HEK293 (cell line): ENCODE results near the gene PPP1R1C.

Experiments used
- CTCF ChIA-PET: fragments of 350-600 bp; formaldehyde crosslinking; extraction: SDS; loops from one replicate; lab custom pipeline; 2021; ENCODE audit warnings: antibody characterized with exemption; lab: Yijun Ruan, JAX
- POLR2A ChIA-PET: fragments of 300-600 bp; formaldehyde crosslinking; extraction: SDS; loops from one replicate; lab custom pipeline; 2020; ENCODE audit warnings: antibody characterized with exemption, inconsistent platforms; lab: Yijun Ruan, JAX
- H3K27ac ChIP-seq: fragments of 200-500 bp; sonication (Bioruptor generic); 2 replicates; pipeline ENCODE4 v1.5.1; 2014; ENCODE audit warnings: low read depth, low read length, control low read depth, inconsistent platforms; ENCODE audit errors: extremely low read depth
- H3K36me3 ChIP-seq, 2 experiments: fragments of 200-500 bp in 1 of 2; sonication (Bioruptor generic) in 1 of 2; 1 replicate in 1 of 2; 2 replicates in 1 of 2; pipeline ENCODE4 v1.5.1; 2014 to 2017; ENCODE audit warnings: inconsistent platforms in 2 of 2, low read length in 2 of 2; ENCODE audit not compliant: control insufficient read depth in 2 of 2, insufficient read depth in 1 of 2
- H3K4me1 ChIP-seq: fragments of 200-500 bp; sonication (Bioruptor generic); 2 replicates; pipeline ENCODE4 v1.5.1; 2014; ENCODE audit warnings: mild to moderate bottlenecking, low read length, inconsistent platforms; ENCODE audit not compliant: control insufficient read depth, insufficient read depth
- H3K4me3 ChIP-seq: 2 replicates; pipeline ENCODE4 v1.5.1; 2011; ENCODE audit warnings: low read depth, mild to moderate bottlenecking, control low read depth, low read length, moderate library complexity
- H3K9me3 ChIP-seq: fragments of 200-500 bp; sonication (Bioruptor generic); 2 replicates; pipeline ENCODE4 v1.5.1; 2014; ENCODE audit warnings: low read depth, low read length, inconsistent platforms; ENCODE audit not compliant: control insufficient read depth, insufficient read depth
- ATF2 ChIP-seq: fragments of 450-650 bp; formaldehyde crosslinking; IDR thresholded peaks from 2 replicates; pipeline ENCODE4 v1.5.1; 2016; ENCODE audit warnings: missing biosample characterization, missing genetic modification characterization, low read depth
- GLIS2 ChIP-seq: fragments of 450-650 bp; formaldehyde crosslinking; IDR thresholded peaks from 2 replicates; pipeline ENCODE4 v1.5.1; 2016; ENCODE audit warnings: missing biosample characterization, missing genetic modification characterization
- OSR2 ChIP-seq: fragments of 450-650 bp; formaldehyde crosslinking; IDR thresholded peaks from 2 replicates; pipeline ENCODE4 v1.5.1; 2016; ENCODE audit warnings: missing biosample characterization, missing genetic modification characterization
- SETDB1 ChIP-seq: IDR thresholded peaks from one replicate; pipeline ENCODE4 v1.6.1; 2017; ENCODE audit warnings: mild to moderate bottlenecking, low read length, moderate library complexity, mixed read lengths; ENCODE audit not compliant: insufficient read length
- TCF7L2 ChIP-seq: IDR thresholded peaks from 2 replicates; pipeline ENCODE4 v1.6.1; 2011; ENCODE audit warnings: low read depth, mild to moderate bottlenecking, inconsistent platforms, low read length, moderate library complexity, borderline replicate concordance
- YY2 ChIP-seq: fragments of 450-650 bp; formaldehyde crosslinking; IDR thresholded peaks from 2 replicates; pipeline ENCODE4 v1.5.1; 2016; ENCODE audit warnings: missing biosample characterization, missing genetic modification characterization
- ZBTB6 ChIP-seq: fragments of 450-650 bp; formaldehyde crosslinking; IDR thresholded peaks from 2 replicates; pipeline ENCODE4 v1.5.1; 2017; ENCODE audit warnings: missing biosample characterization, missing genetic modification characterization
- ZBTB7A ChIP-seq: fragments of 450-650 bp; formaldehyde crosslinking; IDR thresholded peaks from 2 replicates; pipeline ENCODE4 v1.5.1; 2016; ENCODE audit warnings: low read depth, missing biosample characterization, missing genetic modification characterization
- ZFP3 ChIP-seq: fragments of 450-650 bp; formaldehyde crosslinking; IDR thresholded peaks from 2 replicates; pipeline ENCODE4 v1.5.1; 2016; ENCODE audit warnings: low read depth, missing biosample characterization, missing genetic modification characterization
- ZNF10 ChIP-seq: fragments of 450-650 bp; formaldehyde crosslinking; IDR thresholded peaks from 2 replicates; pipeline ENCODE4 v1.5.1; 2017; ENCODE audit warnings: missing biosample characterization, missing genetic modification characterization
- ZNF112 ChIP-seq: fragments of 450-650 bp; formaldehyde crosslinking; IDR thresholded peaks from 2 replicates; pipeline ENCODE4 v1.5.0; 2017; ENCODE audit warnings: missing biosample characterization, missing genetic modification characterization
- ZNF140 ChIP-seq: fragments of 450-650 bp; formaldehyde crosslinking; IDR thresholded peaks from 2 replicates; pipeline ENCODE4 v1.5.1; 2016; ENCODE audit warnings: missing biosample characterization, missing genetic modification characterization
- ZNF354C ChIP-seq: fragments of 450-650 bp; formaldehyde crosslinking; IDR thresholded peaks from 2 replicates; pipeline ENCODE4 v1.5.1; 2016; ENCODE audit warnings: missing biosample characterization, missing genetic modification characterization, low read depth, borderline replicate concordance
- ZNF398 ChIP-seq: fragments of 450-650 bp; formaldehyde crosslinking; IDR thresholded peaks from 2 replicates; pipeline ENCODE4 v1.5.1; 2017; ENCODE audit warnings: missing biosample characterization, missing genetic modification characterization
- ZNF571 ChIP-seq: fragments of 450-650 bp; formaldehyde crosslinking; IDR thresholded peaks from 2 replicates; pipeline ENCODE4 v1.5.0; 2017; ENCODE audit warnings: missing biosample characterization, missing genetic modification characterization
- ZNF585B ChIP-seq: fragments of 450-650 bp; formaldehyde crosslinking; IDR thresholded peaks from 2 replicates; pipeline ENCODE4 v1.5.1; 2016; ENCODE audit warnings: missing biosample characterization, missing genetic modification characterization
- ZNF600 ChIP-seq: fragments of 450-650 bp; formaldehyde crosslinking; IDR thresholded peaks from 2 replicates; pipeline ENCODE4 v1.5.1; 2016; ENCODE audit warnings: missing biosample characterization, missing genetic modification characterization
- ZNF704 ChIP-seq: fragments of 450-650 bp; formaldehyde crosslinking; IDR thresholded peaks from 2 replicates; pipeline ENCODE4 v1.5.1; 2016; ENCODE audit warnings: missing biosample characterization, missing genetic modification characterization
- ZNF76 ChIP-seq: fragments of 450-650 bp; formaldehyde crosslinking; IDR thresholded peaks from 2 replicates; pipeline ENCODE4; 2016; ENCODE audit warnings: low read depth, missing biosample characterization, missing genetic modification characterization, borderline replicate concordance
- ZNF777 ChIP-seq: fragments of 450-650 bp; formaldehyde crosslinking; IDR thresholded peaks from 2 replicates; pipeline ENCODE4 v1.5.1; 2017; ENCODE audit warnings: missing biosample characterization, missing genetic modification characterization, borderline replicate concordance
- TF ChIP-seq, protein P1 (sequence below): fragments of 450-650 bp; formaldehyde crosslinking; IDR thresholded peaks from 2 replicates; pipeline ENCODE4; 2016; ENCODE audit warnings: missing biosample characterization, missing genetic modification characterization
- TF ChIP-seq, protein P2 (sequence below): fragments of 450-650 bp; formaldehyde crosslinking; IDR thresholded peaks from 2 replicates; pipeline ENCODE4 v1.5.1; 2016; ENCODE audit warnings: missing biosample characterization, missing genetic modification characterization
- TF ChIP-seq, protein P3 (sequence below): fragments of 450-650 bp; formaldehyde crosslinking; IDR thresholded peaks from 2 replicates; pipeline ENCODE4 v1.5.1; 2016; ENCODE audit warnings: missing biosample characterization, missing genetic modification characterization

The PPP1R1C gene

GRCh38 chr2:182142062-182142461 lies 156.4 kb downstream of the PPP1R1C start:
- no peak for TF ChIP-seq SETDB1
- H3K4me3 ChIP-seq, result no peak overlapping the region
- H3K36me3 ChIP-seq, result no peaks in the 10 kb centered on the region
- no peaks in the 10 kb centered on the region for H3K9me3 ChIP-seq
- ChIA-PET CTCF (interaction anchor here (0.7 kb wide), 2 partner anchors 10 to 297 kb away, joined by 3 read pairs; no protein-coding TSS in a partner anchor), POLR2A (no interaction called here)
- H3K4me1 ChIP-seq, result no peaks in the 10 kb centered on the region
- H3K27ac ChIP-seq, result no peak overlapping the region

DNA sequence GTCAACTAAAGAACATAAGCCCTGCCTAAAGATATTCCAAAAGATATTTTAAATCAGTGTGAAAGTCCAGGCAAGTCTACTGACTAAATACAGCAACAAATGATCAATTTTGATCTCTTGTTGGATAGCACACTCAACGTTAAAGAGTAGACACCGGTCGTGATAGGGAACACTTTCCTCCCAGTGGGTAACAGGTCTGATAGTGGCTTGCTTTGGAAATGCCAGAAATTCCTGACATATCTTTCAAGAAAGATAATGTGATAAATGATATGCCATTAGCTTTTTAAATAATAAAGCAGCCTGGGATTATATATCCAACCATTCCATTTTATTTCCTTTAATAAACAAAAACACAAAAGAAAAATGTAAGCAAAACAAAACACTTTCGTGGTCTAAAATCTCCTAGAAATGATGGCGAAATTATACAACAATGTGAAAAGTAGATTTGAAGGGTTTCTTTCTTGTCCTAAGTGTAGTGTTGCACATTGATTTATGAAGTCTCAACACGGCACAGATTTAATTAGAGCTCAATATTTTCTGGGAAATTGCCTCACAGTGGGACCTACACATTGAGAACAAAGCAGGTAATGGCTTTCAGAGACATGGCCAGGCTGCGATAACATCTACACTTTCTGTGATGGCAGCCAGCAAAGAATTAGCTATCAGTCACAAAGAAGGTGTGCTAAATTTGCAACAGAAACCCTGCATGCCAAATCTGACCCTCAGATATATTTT lies 158.6 kb downstream of the PPP1R1C start:
- Histone ChIP-seq H3K27ac (no peak overlapping the region), H3K9me3 (no peaks in the 10 kb centered on the region), H3K4me1 (no peaks in the 10 kb centered on the region), H3K36me3 (no peaks in the 10 kb centered on the region), H3K4me3 (no peak overlapping the region)
- TF ChIP-seq YY2 (tag by site-specific recombination) (no peak), ZNF704 (no peak), ZNF571 (tag by site-specific recombination) (no peak), ZNF112 (tag by site-specific recombination) (no peak), ZNF600 (tag by site-specific recombination) (no peak), ZNF777 (tag by site-specific recombination) (no peak), ZNF354C (tag by site-specific recombination) (no peak), ZNF76 (tag by site-specific recombination) (no peak), OSR2 (tag by site-specific recombination) (no peak), ZNF10 (tag by site-specific recombination) (no peak), ZFP3 (no peak), GLIS2 (tag by site-specific recombination) (no peak), ZNF140 (tag by site-specific recombination) (no peak), ZNF585B (tag by site-specific recombination) (no peak), TCF7L2 (no peak)
- TF ChIP-seq, protein P1, sequence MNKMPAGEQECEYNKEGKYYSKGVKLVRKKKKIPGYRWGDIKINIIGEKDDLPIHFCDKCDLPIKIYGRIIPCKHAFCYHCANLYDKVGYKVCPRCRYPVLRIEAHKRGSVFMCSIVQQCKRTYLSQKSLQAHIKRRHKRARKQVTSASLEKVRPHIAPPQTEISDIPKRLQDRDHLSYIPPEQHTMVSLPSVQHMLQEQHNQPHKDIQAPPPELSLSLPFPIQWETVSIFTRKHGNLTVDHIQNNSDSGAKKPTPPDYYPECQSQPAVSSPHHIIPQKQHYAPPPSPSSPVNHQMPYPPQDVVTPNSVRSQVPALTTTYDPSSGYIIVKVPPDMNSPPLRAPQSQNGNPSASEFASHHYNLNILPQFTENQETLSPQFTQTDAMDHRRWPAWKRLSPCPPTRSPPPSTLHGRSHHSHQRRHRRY, result no peak
- TF ChIP-seq, protein P2, sequence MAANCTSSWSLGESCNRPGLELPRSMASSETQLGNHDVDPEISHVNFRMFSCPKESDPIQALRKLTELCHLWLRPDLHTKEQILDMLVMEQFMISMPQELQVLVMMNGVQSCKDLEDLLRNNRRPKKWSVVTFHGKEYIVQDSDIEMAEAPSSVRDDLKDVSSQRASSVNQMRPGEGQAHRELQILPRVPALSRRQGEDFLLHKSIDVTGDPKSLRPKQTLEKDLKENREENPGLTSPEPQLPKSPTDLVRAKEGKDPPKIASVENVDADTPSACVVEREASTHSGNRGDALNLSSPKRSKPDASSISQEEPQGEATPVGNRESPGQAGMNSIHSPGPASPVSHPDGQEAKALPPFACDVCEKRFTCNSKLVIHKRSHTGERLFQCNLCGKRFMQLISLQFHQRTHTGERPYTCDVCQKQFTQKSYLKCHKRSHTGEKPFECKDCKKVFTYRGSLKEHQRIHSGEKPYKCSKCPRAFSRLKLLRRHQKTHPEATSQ, result no peak
- ChIA-PET POLR2A (no interaction called here), CTCF (no interaction called here)

GRCh38 chr2:182144776-182145165 lies 159.1 kb downstream of the PPP1R1C start:
- ChIA-PET CTCF (no interaction called here), POLR2A (no interaction called here)
- no peak overlapping the region for H3K27ac ChIP-seq
- TF ChIP-seq ATF2 (tag by site-specific recombination), result no peak
- TF ChIP-seq ZBTB7A (tag by site-specific recombination), result no peak
- TF ChIP-seq ZNF398 (tag by site-specific recombination), result no peak
- TF ChIP-seq, protein P3, sequence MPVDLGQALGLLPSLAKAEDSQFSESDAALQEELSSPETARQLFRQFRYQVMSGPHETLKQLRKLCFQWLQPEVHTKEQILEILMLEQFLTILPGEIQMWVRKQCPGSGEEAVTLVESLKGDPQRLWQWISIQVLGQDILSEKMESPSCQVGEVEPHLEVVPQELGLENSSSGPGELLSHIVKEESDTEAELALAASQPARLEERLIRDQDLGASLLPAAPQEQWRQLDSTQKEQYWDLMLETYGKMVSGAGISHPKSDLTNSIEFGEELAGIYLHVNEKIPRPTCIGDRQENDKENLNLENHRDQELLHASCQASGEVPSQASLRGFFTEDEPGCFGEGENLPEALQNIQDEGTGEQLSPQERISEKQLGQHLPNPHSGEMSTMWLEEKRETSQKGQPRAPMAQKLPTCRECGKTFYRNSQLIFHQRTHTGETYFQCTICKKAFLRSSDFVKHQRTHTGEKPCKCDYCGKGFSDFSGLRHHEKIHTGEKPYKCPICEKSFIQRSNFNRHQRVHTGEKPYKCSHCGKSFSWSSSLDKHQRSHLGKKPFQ (tag by site-specific recombination), result no peak
- no peak for TF ChIP-seq ZBTB6

More at GRCh38 chr2:182144776-182145165, 159.1 kb downstream of the PPP1R1C start:
- Histone ChIP-seq H3K36me3 (no peaks in the 10 kb centered on the region), H3K4me3 (no peak overlapping the region), H3K4me1 (no peaks in the 10 kb centered on the region), H3K9me3 (no peaks in the 10 kb centered on the region)
